GM12801 (cell line): ENCODE results near the gene RNF26.

Experiments
- CTCF ChIP-seq: IDR thresholded peaks from one replicate; pipeline ENCODE4 v1.5.1; 2011; ENCODE audit warnings: control low read depth; ENCODE audit not compliant: insufficient read length; ENCODE audit errors: extremely low read depth

RNF26 gene

DNA sequence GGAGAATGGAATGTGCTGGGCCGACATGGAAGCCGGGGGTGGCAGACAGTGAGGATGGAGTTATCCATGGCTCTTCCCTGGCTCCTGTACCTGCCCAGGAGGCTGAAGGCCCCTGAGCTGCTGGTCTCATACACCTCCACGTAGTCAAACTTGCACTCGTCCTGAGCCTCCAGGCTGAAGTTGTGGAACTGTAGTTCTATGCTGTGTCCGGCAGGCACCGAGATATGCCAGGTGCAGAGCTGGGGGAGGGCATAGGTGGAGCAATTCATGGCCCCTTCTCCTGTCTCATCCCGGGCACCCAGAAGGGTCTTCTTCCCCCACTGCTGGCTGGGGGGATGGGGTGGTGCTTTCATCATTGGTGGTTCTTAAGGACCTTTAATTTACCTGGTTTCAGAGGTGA, 9.4 kb downstream of the RNF26 start:
- TF ChIP-seq CTCF: no peak

- TF ChIP-seq CTCF: no peak
Measured at GRCh38 chr11:119344291-119345010, 10.1 kb downstream of the RNF26 start.

GRCh38 chr11:119345685-119346084, 11.4 kb downstream of the RNF26 start:
- TF ChIP-seq CTCF: no peak

DNA sequence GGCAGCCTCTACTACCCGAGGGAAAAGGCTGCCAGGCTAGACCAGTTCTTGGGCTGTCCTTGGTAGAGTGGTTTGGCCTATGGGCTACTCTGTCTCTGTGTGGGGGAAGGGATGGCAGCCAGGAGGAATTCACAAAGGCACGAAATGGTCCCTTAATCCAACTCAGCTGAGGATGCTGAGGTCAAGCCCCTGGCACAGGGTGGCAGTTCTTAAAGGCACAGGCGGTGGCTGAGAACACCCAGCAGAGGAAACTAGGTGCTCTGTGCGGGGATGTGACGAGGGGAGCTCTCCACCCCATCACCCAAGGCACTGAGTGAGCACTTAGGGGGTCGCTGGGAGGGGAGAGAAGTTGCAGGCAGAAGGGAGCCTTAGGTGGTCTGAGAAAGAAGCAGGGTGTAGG, 12.3 kb downstream of the RNF26 start, which contains the start of gene MFRP:
Gene MFRP (minus strand): TSS at position 101 of the 400 bp plus-strand sequence. CDS start 192 bp downstream, outside the sequence.
- no peak for TF ChIP-seq CTCF

GRCh38 chr11:119347242-119347641, 12.9 kb downstream of the RNF26 start:
- no peak for TF ChIP-seq CTCF

DNA sequence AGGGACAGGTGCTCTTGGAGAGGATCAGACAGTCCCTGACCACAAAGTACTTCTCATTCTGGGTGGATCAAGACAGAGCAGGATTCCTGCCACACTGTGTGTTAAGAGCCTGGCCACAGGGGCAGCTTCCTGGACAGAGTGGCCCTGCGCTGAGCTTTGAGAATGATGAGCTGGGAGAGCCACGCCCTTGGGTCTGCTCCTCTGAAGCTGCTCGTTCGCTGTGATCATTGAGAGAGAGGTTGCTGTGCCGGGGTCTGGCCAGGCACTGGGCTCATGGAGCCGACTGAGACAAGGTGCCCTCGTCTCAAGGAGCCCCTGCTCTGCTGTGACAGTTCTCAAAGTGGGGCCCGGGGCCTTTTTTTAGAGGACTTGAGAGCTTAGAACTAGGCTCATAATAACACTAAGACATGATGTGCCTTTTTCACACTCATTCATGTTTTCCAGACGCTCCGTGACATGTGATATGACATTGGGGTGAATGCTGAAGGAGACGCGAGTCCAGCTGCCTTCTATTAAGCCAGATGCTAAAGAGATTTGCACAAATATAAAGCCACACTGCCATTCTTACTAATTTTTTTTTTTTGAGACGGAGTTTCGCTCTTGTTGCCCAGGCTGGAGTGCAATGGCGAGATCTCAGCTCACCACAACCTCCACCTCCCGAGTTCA, 13.7 kb downstream of the RNF26 start:
- TF ChIP-seq CTCF: no peak

- TF ChIP-seq CTCF: no peak
Measured at GRCh38 chr11:119350302-119350701, 16.0 kb downstream of the RNF26 start.
